GM23248 (cell line): ENCODE results near the gene MFSD1. TPM values are rescaled to one million over a fixed set of nuclear protein-coding genes. Genes with fewer than 3 reads are reported as not detected.

ENCODE experiments used
- DNase-seq: peaks from one replicate; pipeline ENCODE4 v3.0.0-alpha.2; 2015
- H2AFZ ChIP-seq: fragments of 200-600 bp; sonication (generic); 2 replicates; pipeline ENCODE4 v1.6.1; 2016; ENCODE audit warnings: antibody characterized with exemption
- H3F3A ChIP-seq: fragments of 200-600 bp; sonication (generic); 2 replicates; pipeline ENCODE4 v1.6.1; 2016; ENCODE audit warnings: mild to moderate bottlenecking, antibody characterized with exemption, mixed run types; ENCODE audit not compliant: insufficient read depth
- H3K27ac ChIP-seq: fragments of 200-600 bp; sonication (generic); 2 replicates; pipeline ENCODE4 v1.5.1; 2016; ENCODE audit warnings: mild to moderate bottlenecking
- H3K27me3 ChIP-seq: fragments of 200-600 bp; sonication (generic); replicated peaks from 2 replicates; pipeline ENCODE4 v1.6.1; 2016; ENCODE audit warnings: mild to moderate bottlenecking; ENCODE audit not compliant: insufficient read depth
- H3K36me3 ChIP-seq: fragments of 200-600 bp; sonication (generic); 2 replicates; pipeline ENCODE4 v1.6.1; 2016; ENCODE audit warnings: low read depth, mild to moderate bottlenecking
- H3K4me1 ChIP-seq: fragments of 200-600 bp; sonication (generic); 2 replicates; pipeline ENCODE4 v1.6.1; 2016; ENCODE audit warnings: mild to moderate bottlenecking; ENCODE audit not compliant: insufficient read depth
- H3K4me2 ChIP-seq: fragments of 200-600 bp; sonication (generic); one replicate; pipeline ENCODE4 v1.6.1; 2016; ENCODE audit warnings: mild to moderate bottlenecking; ENCODE audit not compliant: unreplicated experiment
- H3K4me3 ChIP-seq: fragments of 200-600 bp; sonication (generic); 2 replicates; pipeline ENCODE4 v1.5.1; 2016; ENCODE audit warnings: mild to moderate bottlenecking
- H3K79me2 ChIP-seq: fragments of 200-600 bp; sonication (generic); 2 replicates; pipeline ENCODE4 v1.6.1; 2016; ENCODE audit warnings: mild to moderate bottlenecking; ENCODE audit not compliant: insufficient read depth
- H3K9ac ChIP-seq: fragments of 200-600 bp; sonication (generic); 2 replicates; pipeline ENCODE4 v1.6.1; 2016; ENCODE audit warnings: mild to moderate bottlenecking
- H3K9me2 ChIP-seq: fragments of 200-600 bp; sonication (generic); 2 replicates; pipeline ENCODE4 v1.6.1; 2016; ENCODE audit warnings: mixed run types, mild to moderate bottlenecking, moderate library complexity; ENCODE audit not compliant: insufficient read depth
- H3K9me3 ChIP-seq: fragments of 200-600 bp; sonication (generic); one replicate; pipeline ENCODE4 v1.6.1; 2017; ENCODE audit warnings: low read depth
- H4K20me1 ChIP-seq: fragments of 200-600 bp; sonication (generic); 2 replicates; pipeline ENCODE4 v1.6.0; 2016; ENCODE audit not compliant: insufficient read depth
- EZH2 ChIP-seq: fragments of 200-600 bp; sonication (generic); IDR thresholded peaks from 2 replicates; pipeline ENCODE4 v1.6.1; 2018; ENCODE audit warnings: antibody characterized with exemption, mild to moderate bottlenecking; ENCODE audit not compliant: insufficient read depth, poor library complexity, severe bottlenecking
- EZH2phosphoT487 ChIP-seq: fragments of 200-600 bp; sonication (generic); IDR thresholded peaks from 2 replicates; pipeline ENCODE4 v1.6.1; 2018; ENCODE audit warnings: antibody characterized with exemption, moderate library complexity, mild to moderate bottlenecking, low read depth; ENCODE audit not compliant: insufficient read depth
- WGBS, 2 experiments: methylation state at CpG; one replicate each; pipeline ENCODE4 v1.1.6; 2015 to 2017; ENCODE audit warnings: low lambda C conversion rate in 2 of 2, low coverage in 1 of 2; ENCODE audit errors: missing lambda C conversion rate in 2 of 2; 5-methylcytosine and 5-hydroxymethylcytosine counted together
- in situ Hi-C: fragments of 300-500 bp; cut with MboI; formaldehyde crosslinking; loops from 2 replicates; pipeline ENCODE4 v1.15.0; 2020
- polyA plus RNA-seq: library from polyadenylated mRNA; unstranded; fragments of >200 nt; fragmentation: Nextera tagmentation; extraction: Ambion mirVana; gene quantifications from 2 replicates; pipeline ENCODE4 v1.2.1, GENCODE V29; 2016
- total RNA-seq: library from RNA; depleted of rRNA; stranded (reverse); fragments of >200 nt; shearing (Covaris generic); gene quantifications from 2 replicates; pipeline ENCODE4 v1.2.3, GENCODE V29; 2014

The MFSD1 gene
- total and polyA plus RNA-seq, 2 experiments from 2014 or later = 100 to 177 TPM

DNA sequence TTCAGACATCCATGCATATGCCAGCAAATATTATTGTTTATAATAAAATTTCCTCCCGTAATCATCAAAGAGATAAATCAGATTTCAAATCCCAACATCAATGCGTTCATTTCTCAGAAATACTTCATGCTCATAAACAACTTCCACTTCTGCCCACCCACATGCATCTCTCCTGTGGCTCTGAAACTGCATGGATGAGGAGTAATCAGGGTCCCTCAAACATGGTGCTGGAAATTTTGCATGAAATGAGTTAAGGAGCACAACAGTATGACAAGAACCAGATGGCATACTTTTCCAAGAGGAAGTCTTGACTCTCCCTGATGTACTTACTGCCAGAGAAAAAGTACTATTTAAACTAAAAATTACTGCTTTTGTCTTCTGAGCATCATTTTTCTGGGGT, 26.9 kb upstream of the MFSD1 start:
- Histone ChIP-seq H2AFZ (no peak overlapping the region), H3K27ac (no peak overlapping the region), H3K36me3 (no peaks in the 10 kb centered on the region), H4K20me1 (no peaks in the 10 kb centered on the region), H3F3A (peaks cover 7% of the 10 kb centered on the region), H3K79me2 (no peaks in the 10 kb centered on the region), H3K9me3 (no peaks in the 10 kb centered on the region), H3K27me3 (no peaks in the 10 kb centered on the region), H3K4me2 (no peak overlapping the region), H3K4me1 (peaks cover 8% of the 10 kb centered on the region), H3K4me3 (no peak overlapping the region), H3K9ac (no peak overlapping the region), H3K9me2 (no peaks in the 10 kb centered on the region)
- in situ Hi-C loops = loop anchor here (25.0 kb wide), 1 partner anchor 238 kb away; no protein-coding TSS in a partner anchor
- WGBS, 2 experiments = 92 to 93% methylated on average over 2 of the region's 2 CpGs
- DNase-seq = no peak
- TF ChIP-seq EZH2 (no peak), EZH2phosphoT487 (no peak)

DNA sequence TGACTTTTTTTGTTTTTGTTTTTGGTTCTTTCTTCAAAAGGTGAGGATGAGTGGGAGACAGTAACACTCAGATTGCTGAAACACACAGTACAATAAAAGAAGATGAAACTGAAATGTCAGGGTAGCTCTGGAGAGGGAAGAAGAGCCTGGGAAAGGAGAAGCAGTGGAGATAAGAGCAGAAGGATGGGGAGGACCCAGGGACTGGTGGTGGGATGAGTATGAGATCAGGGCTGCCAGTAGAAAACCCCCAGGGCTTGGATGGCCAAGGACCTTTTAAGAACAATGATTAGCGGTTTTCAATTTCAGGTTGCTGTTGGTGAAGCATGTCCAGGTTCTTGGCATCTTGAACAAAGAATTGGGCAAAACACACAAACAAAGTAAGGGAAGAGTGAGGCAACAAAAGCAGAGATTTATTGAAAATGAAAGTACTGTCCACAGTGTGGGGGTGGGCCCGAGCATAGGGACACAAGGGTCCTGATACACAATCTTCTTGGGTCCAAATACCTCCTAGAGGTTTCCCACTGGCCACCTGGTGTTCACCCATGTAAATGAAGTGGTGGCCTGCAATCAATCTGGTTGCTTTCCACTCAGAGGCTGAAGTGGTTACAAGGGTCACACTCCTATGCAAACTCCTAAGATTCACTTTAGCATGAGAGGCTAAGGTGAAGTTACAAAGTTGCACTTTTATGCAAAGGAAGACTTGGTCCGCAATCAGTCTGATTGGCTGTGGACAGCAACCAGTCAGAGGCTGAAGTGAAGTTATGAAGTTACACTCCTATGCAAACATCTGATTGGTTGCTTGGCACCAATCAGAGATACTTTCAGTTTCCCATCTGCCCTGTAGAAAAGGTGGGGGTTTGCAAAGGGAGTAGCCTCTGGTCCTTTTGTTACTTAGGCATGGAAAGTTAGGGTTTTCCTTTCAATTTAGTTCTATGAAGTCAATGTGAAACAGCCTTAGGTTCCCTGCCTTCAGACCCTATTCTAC, 26.1 kb upstream of the MFSD1 start:
- H3F3A ChIP-seq = no peaks in the 10 kb centered on the region; the same call in 1 of the 2 replicates
- H3K79me2 ChIP-seq = no peaks in the 10 kb centered on the region
- H3K4me1 ChIP-seq = peaks cover under 1% of the 10 kb centered on the region; the same call in 1 of the 2 replicates
- WGBS, 2 experiments = 79 to 93% methylated on average over 3 of the region's 3 CpGs
- H3K27me3 ChIP-seq = no peaks in the 10 kb centered on the region
- no peak overlapping the region for H3K4me3 ChIP-seq
- no peaks in the 10 kb centered on the region for H3K36me3 ChIP-seq
- in situ Hi-C loops = loop anchor here (25.0 kb wide), 1 partner anchor 238 kb away; no protein-coding TSS in a partner anchor
- H3K9me2 ChIP-seq = no peaks in the 10 kb centered on the region
- no peak for DNase-seq
- H2AFZ ChIP-seq = no peak overlapping the region
- H3K9me3 ChIP-seq = no peaks in the 10 kb centered on the region
- no peak overlapping the region for H3K9ac ChIP-seq
- TF ChIP-seq EZH2phosphoT487 (no peak), EZH2 (no peak)
- H3K27ac ChIP-seq = no peak overlapping the region
- no peak overlapping the region for H3K4me2 ChIP-seq
- no peaks in the 10 kb centered on the region for H4K20me1 ChIP-seq

DNA sequence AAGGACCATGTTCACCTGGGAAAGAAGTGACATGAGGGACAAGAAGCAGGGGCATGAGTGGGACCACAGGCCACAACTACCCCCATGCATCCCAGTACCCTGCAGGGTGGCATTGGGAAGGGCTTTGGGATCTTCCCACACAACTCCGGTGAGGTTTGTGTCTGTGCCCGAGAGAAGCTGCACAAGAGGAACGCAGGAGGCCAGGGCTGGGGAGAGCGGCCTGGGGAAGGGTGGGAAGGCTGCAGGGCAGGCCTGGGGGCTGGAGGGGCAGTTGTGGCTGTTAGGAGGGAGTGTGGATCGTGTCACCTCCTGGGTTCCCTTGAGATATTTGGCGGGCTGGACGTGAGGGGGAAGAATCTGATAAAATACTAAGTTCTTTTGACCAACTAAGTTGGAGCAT, 25.3 kb upstream of the MFSD1 start:
- Histone ChIP-seq H3K79me2 (no peaks in the 10 kb centered on the region), H3K9me3 (no peaks in the 10 kb centered on the region), H3K4me3 (no peak overlapping the region), H2AFZ (no peak overlapping the region), H3K9me2 (no peaks in the 10 kb centered on the region), H3K4me2 (no peak overlapping the region), H3F3A (no peaks in the 10 kb centered on the region), H3K9ac (no peak overlapping the region), H3K4me1 (no peaks in the 10 kb centered on the region), H3K36me3 (no peaks in the 10 kb centered on the region), H3K27ac (no peak overlapping the region), H4K20me1 (no peaks in the 10 kb centered on the region), H3K27me3 (no peaks in the 10 kb centered on the region)
- TF ChIP-seq EZH2phosphoT487 (no peak), EZH2 (no peak)
- in situ Hi-C loops = loop anchor here (25.0 kb wide), 1 partner anchor 239 kb away; no protein-coding TSS in a partner anchor
- no peak for DNase-seq
- 93 to 99% methylated on average over 7 of the region's 7 CpGs for WGBS, 2 experiments

DNA sequence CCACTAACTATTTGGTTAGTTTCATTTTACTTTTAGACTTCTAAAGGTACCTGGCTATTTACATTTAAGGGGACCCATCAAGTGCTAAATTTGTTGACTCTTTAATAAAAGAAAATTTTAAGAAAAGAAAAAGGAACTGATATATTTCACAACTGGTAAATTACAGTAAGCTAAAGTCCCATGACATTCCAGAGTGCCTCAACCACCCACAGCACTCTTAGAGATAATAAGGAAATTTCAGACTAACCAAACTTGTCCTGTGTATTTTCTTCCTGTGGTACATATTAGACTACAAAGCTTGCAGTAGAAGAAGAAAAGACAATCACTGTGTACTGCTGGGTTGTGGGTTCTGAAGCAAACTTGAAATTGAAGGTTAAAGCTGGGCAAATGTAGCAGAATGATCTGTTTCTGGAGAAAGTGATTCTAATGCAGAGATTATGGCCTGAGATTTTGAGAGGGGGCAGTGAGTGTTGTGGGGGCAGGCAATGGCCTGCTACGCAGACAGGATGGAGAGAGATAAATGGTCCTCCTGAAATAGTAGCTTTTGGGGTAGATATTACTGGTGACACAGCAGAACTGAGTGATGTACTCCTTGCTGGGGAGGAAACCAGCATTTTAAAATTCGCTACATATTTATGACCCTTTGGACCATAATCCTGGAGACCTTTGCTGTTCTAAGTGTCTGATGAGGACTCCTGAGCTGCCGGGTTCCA, 24.5 kb upstream of the MFSD1 start:
- no peaks in the 10 kb centered on the region for H3F3A ChIP-seq
- 95 to 96% methylated on average over 3 of the region's 3 CpGs for whole genome bisulfite sequencing, 2 experiments
- in situ Hi-C loops = loop anchor here (25.0 kb wide), 1 partner anchor 240 kb away; no protein-coding TSS in a partner anchor
- H2AFZ ChIP-seq = no peak overlapping the region
- H3K9me3 ChIP-seq = no peaks in the 10 kb centered on the region
- H3K27me3 ChIP-seq = no peaks in the 10 kb centered on the region
- H3K36me3 ChIP-seq = no peaks in the 10 kb centered on the region
- DNase-seq = no peak
- H3K79me2 ChIP-seq = no peaks in the 10 kb centered on the region
- H3K9me2 ChIP-seq = no peaks in the 10 kb centered on the region
- TF ChIP-seq EZH2phosphoT487 = no peak
- no peak for TF ChIP-seq EZH2
- H3K4me1 ChIP-seq = no peaks in the 10 kb centered on the region
- H3K4me3 ChIP-seq = no peak overlapping the region
- no peaks in the 10 kb centered on the region for H4K20me1 ChIP-seq
- H3K4me2 ChIP-seq = no peak overlapping the region
- no peak overlapping the region for H3K27ac ChIP-seq
- no peak overlapping the region for H3K9ac ChIP-seq
